DOHH2 (cell line): Measurements from ENCODE around the gene GIGYF1.
"Not testable (repeated sequence)": the region's sequence is repeated elsewhere in the genome, so short reads cannot be mapped to it uniquely, and the experiment has no call there.

Source experiments
- H3F3A ChIP-seq: fragments of 200-600 bp; sonication (generic), shearing (Covaris generic); 2 replicates; pipeline ENCODE4 v1.6.0; 2016; ENCODE audit warnings: antibody characterized with exemption, mild to moderate bottlenecking; ENCODE audit not compliant: control insufficient read depth, insufficient read depth
- H3K27ac ChIP-seq: fragments of 200-600 bp; sonication (generic); 2 replicates; pipeline ENCODE4 v1.5.1; 2014; ENCODE audit warnings: low read depth, mild to moderate bottlenecking, low read length, moderate library complexity
- H3K27me3 ChIP-seq: fragments of 200-600 bp; sonication (generic); 2 replicates; pipeline ENCODE4 v1.6.1; 2014; ENCODE audit warnings: mild to moderate bottlenecking, low read length, mixed read lengths; ENCODE audit not compliant: control insufficient read depth
- H3K36me3 ChIP-seq: fragments of 200-600 bp; sonication (generic); 2 replicates; pipeline ENCODE4 v1.6.1; 2014; ENCODE audit warnings: mild to moderate bottlenecking, low read length, moderate library complexity, mixed read lengths; ENCODE audit not compliant: control insufficient read depth
- H3K4me1 ChIP-seq: fragments of 200-600 bp; sonication (generic); 2 replicates; pipeline ENCODE4 v1.6.1; 2014; ENCODE audit warnings: mild to moderate bottlenecking, low read length, mixed read lengths; ENCODE audit not compliant: control insufficient read depth
- H3K4me2 ChIP-seq: fragments of 200-600 bp; sonication (generic); 2 replicates; pipeline ENCODE4 v1.6.0; 2014; ENCODE audit warnings: mild to moderate bottlenecking, low read length, moderate library complexity
- H3K4me3 ChIP-seq: fragments of 200-600 bp; sonication (generic); 2 replicates; pipeline ENCODE4 v1.5.1; 2014; ENCODE audit warnings: mild to moderate bottlenecking, low read length, mixed read lengths
- H3K79me2 ChIP-seq: fragments of 200-600 bp; sonication (generic); 2 replicates; pipeline ENCODE4 v1.6.1; 2014; ENCODE audit warnings: mild to moderate bottlenecking, low read length, mixed read lengths; ENCODE audit not compliant: control insufficient read depth
- H3K9me2 ChIP-seq: fragments of 200-600 bp; sonication (generic); replicated peaks from 2 replicates; pipeline ENCODE4 v1.6.1; 2014; ENCODE audit warnings: mild to moderate bottlenecking, low read length, mixed read lengths; ENCODE audit not compliant: control insufficient read depth
- H3K9me3 ChIP-seq: fragments of 200-600 bp; sonication (generic); 2 replicates; pipeline ENCODE4 v1.6.1; 2014; ENCODE audit warnings: antibody characterized with exemption, low read length, mixed read lengths; ENCODE audit not compliant: control insufficient read depth, insufficient read depth
- H4K20me1 ChIP-seq: fragments of 200-600 bp; sonication (generic); 2 replicates; pipeline ENCODE4 v1.6.0; 2014; ENCODE audit warnings: low read depth, mild to moderate bottlenecking, antibody characterized with exemption, low read length, moderate library complexity; ENCODE audit not compliant: control insufficient read depth, insufficient read depth
- CTCF ChIP-seq: fragments of 200-600 bp; sonication (generic); IDR thresholded peaks from one replicate; pipeline ENCODE4 v1.5.1; 2014; ENCODE audit warnings: antibody characterized with exemption, mild to moderate bottlenecking, low read depth, low read length; ENCODE audit not compliant: poor library complexity, severe bottlenecking
- EZH2phosphoT487 ChIP-seq: fragments of 200-600 bp; sonication (generic); IDR thresholded peaks from 2 replicates; pipeline ENCODE4 v1.6.1; 2017; ENCODE audit warnings: borderline replicate concordance, mild to moderate bottlenecking, antibody characterized with exemption, low read length, moderate library complexity, mixed read lengths

GIGYF1 gene

GRCh38 chr7:100705753-100706671 lies 12.0 kb upstream of the GIGYF1 start, which contains the start of gene POP7:
Gene POP7, plus strand, starts transcription at chr7:100706121. Its CDS starts 710 bp downstream, at chr7:100706831.
- H3K27ac ChIP-seq = peak within 1 kb of the TSS; percentile 69
- H3K4me3 ChIP-seq = peak within 1 kb of the TSS; percentile 90
- no peak for TF ChIP-seq CTCF
- no peak for TF ChIP-seq EZH2phosphoT487
- H3K4me2 ChIP-seq = peak within 1 kb of the TSS; percentile 88
- no peaks in the 10 kb centered on the region for H3K9me3 ChIP-seq
- H3K9me2 ChIP-seq = no peaks in the 10 kb centered on the region
- H3K79me2 ChIP-seq = peaks cover 26% of the 10 kb centered on the region
- H3F3A ChIP-seq = no peaks in the 10 kb centered on the region
- peaks cover 18% of the 10 kb centered on the region for H3K4me1 ChIP-seq
- peaks cover 7% of the 10 kb centered on the region for H4K20me1 ChIP-seq
- peaks cover 29% of the 10 kb centered on the region for H3K36me3 ChIP-seq
- H3K27me3 ChIP-seq = peaks cover 14% of the 10 kb centered on the region; the same call in 1 of the 2 replicates

GRCh38 chr7:100705320-100705752 lies 11.3 kb upstream of the GIGYF1 start:
- Histone ChIP-seq H4K20me1 (peaks cover 7% of the 10 kb centered on the region), H3K4me3 (peak overlapping the region; percentile 90), H3K4me1 (peaks cover 18% of the 10 kb centered on the region), H3F3A (no peaks in the 10 kb centered on the region), H3K9me3 (no peaks in the 10 kb centered on the region), H3K4me2 (peak overlapping the region; percentile 88), H3K9me2 (no peaks in the 10 kb centered on the region), H3K27ac (peak overlapping the region; percentile 69), H3K27me3 (peaks cover 20% of the 10 kb centered on the region), H3K36me3 (peaks cover 29% of the 10 kb centered on the region), H3K79me2 (peaks cover 26% of the 10 kb centered on the region)
- TF ChIP-seq CTCF = peak; percentile 100
- no peak for TF ChIP-seq EZH2phosphoT487

- H3K27me3 ChIP-seq = peaks cover 49% of the 10 kb centered on the region
- not testable (repeated sequence) for H3K36me3 ChIP-seq, H3K9me3 ChIP-seq, H3K4me2 ChIP-seq, H3F3A ChIP-seq, H3K27ac ChIP-seq, H4K20me1 ChIP-seq, H3K4me1 ChIP-seq, H3K9me2 ChIP-seq, H3K79me2 ChIP-seq, H3K4me3 ChIP-seq
These were observed 7.0 kb upstream of the GIGYF1 start for GRCh38 chr7:100701089-100701488.

GRCh38 chr7:100699018-100699417 lies 5.0 kb upstream of the GIGYF1 start:
- Histone ChIP-seq H3F3A (peaks cover 17% of the 10 kb centered on the region), H3K4me3 (no peak overlapping the region), H4K20me1 (no peaks in the 10 kb centered on the region), H3K4me2 (no peak overlapping the region), H3K9me3 (no peaks in the 10 kb centered on the region), H3K9me2 (no peaks in the 10 kb centered on the region), H3K27me3 (peaks cover 63% of the 10 kb centered on the region), H3K4me1 (peaks cover 17% of the 10 kb centered on the region), H3K27ac (no peak overlapping the region), H3K79me2 (no peaks in the 10 kb centered on the region), H3K36me3 (no peaks in the 10 kb centered on the region)
- no peak for TF ChIP-seq CTCF
- no peak for TF ChIP-seq EZH2phosphoT487
